ENCODE results near the gene DAPK1. TPM values are rescaled to one million over a fixed set of nuclear protein-coding genes. Genes with fewer than 3 reads are reported as not detected.

Gene DAPK1
- total RNA-seq, 8 experiments from 2014 or later, result 31.6 to 466 (median 50.0) TPM

- peaks cover 9 to 13% of the 10 kb centered on the region in 2 donors for H3K4me1 ChIP-seq (replicated peaks in 1 of 2)
- 0 to 19% (median 0%) methylated on average over 1 to 18 of the region's 25 CpGs; no CpG with 5 or more reads in 2 of the 10 experiments for WGBS, 10 experiments
- H3K4me3 ChIP-seq, result peak overlapping the region; percentile 48 to 56 (median 51)
- ATAC-seq (replicated peaks in 6 of 8), result peak; percentile 1 to 13 (median 4)
- in situ Hi-C loops (cut with MboI; ENCODE audit: low pct_unique_long_range_greater_than_20kb in 2 of 9, low sequenced_read_pairs in 9 of 9, unreplicated experiment in 9 of 9), result no loop called here
- peak overlapping the region; percentile 79 to 86 for H3K27ac ChIP-seq
Measured at GRCh38 chr9:87725356-87725899, 227.8 kb downstream of the DAPK1 start.

GRCh38 chr9:87725900-87726709, 228.4 kb downstream of the DAPK1 start, which contains the start of gene CTSL:
Gene CTSL (plus strand): TSS chr9:87726119. CDS start chr9:87727604, 1,485 bp downstream.
- H3K4me1 ChIP-seq (replicated peaks in 1 of 2), result peaks cover 9 to 13% of the 10 kb centered on the region in 2 donors
- peak within 1 kb of the TSS; percentile 48 to 56 (median 51) for H3K4me3 ChIP-seq
- in situ Hi-C loops (cut with MboI; ENCODE audit: low pct_unique_long_range_greater_than_20kb in 2 of 9, low sequenced_read_pairs in 9 of 9, unreplicated experiment in 9 of 9), result no loop called here
- ATAC-seq (replicated peaks in 6 of 8), result peak; percentile 83 to 92 (median 88)
- 0 to 3% (median 0%) methylated on average over 2 to 28 of the region's 67 CpGs; no CpG with 5 or more reads in 4 of the 10 experiments for WGBS, 10 experiments
- peak within 1 kb of the TSS; percentile 79 to 86 for H3K27ac ChIP-seq

DNA sequence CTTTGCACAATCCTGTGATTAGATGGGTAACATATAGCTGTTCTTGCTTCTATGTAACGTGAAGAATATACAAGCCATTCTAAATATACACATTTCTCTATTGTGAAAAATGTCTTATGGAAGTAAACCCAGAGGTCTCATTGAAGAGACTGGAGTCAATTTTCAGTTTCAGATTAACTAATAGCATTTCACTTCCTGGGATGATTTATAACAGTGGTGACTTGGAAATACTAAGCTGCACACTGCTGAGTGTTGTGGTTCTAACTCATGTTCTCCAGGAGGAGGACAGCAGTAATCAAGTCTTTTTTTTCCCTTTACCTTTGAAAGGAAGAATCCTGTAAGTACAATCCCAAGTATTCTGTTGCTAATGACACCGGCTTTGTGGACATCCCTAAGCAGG, 231.6 kb downstream of the DAPK1 start:
- H3K4me3 ChIP-seq, result no peak overlapping the region
- H3K4me1 ChIP-seq (replicated peaks in 1 of 2), result peaks cover 9 to 13% of the 10 kb centered on the region in 2 donors
- no peak for ATAC-seq (replicated peaks in 6 of 8)
- 75 to 100% (median 97%) methylated on average over 1 to 2 of the region's 2 CpGs; no CpG with 5 or more reads in 2 of the 10 experiments for WGBS, 10 experiments
- in situ Hi-C loops (cut with MboI; ENCODE audit: low pct_unique_long_range_greater_than_20kb in 2 of 9, low sequenced_read_pairs in 9 of 9, unreplicated experiment in 9 of 9), result no loop called here
- H3K27ac ChIP-seq, result no peak overlapping the region

DNA sequence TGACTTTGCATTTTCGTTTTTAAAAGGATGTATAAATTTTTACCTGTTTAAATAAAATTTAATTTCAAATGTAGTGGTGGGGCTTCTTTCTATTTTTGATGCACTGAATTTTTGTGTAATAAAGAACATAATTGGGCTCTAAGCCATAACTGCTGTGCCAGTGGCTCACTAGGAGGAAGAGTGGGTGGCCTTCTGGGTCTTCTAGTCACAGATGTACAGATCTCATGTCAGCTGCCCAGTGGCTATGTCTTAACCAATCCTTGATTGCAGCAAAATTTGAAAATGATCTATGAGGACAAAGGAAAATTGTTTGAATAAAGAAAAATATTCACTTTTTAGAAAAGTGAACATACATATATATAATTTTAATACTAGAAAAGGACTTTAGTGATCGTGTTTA, 233.7 kb downstream of the DAPK1 start:
- ATAC-seq (replicated peaks in 6 of 8), result no peak
- in situ Hi-C loops (cut with MboI; ENCODE audit: low pct_unique_long_range_greater_than_20kb in 2 of 9, low sequenced_read_pairs in 9 of 9, unreplicated experiment in 9 of 9), result no loop called here
- Histone ChIP-seq H3K27ac (no peak overlapping the region), H3K4me1 (replicated peaks in 1 of 2) (peaks cover 9 to 13% of the 10 kb centered on the region in 2 donors), H3K4me3 (no peak overlapping the region)
- 38 to 100% (median 80%) methylated on average over 1 to 2 of the region's 2 CpGs; no CpG with 5 or more reads in 1 of the 10 experiments for WGBS, 10 experiments

GRCh38 chr9:87732344-87732743, 234.7 kb downstream of the DAPK1 start:
- Histone ChIP-seq H3K27ac (no peak overlapping the region), H3K4me1 (replicated peaks in 1 of 2) (peaks cover 4 to 6% of the 10 kb centered on the region in 2 donors), H3K4me3 (no peak overlapping the region)
- ATAC-seq (replicated peaks in 6 of 8), result peak in 3 of 8 experiments; percentile 8 to 23 (median 13)
- WGBS, 10 experiments, result 50 to 89% (median 80%) methylated on average over 1 of the region's 1 CpG; no CpG with 5 or more reads in 5 of the 10 experiments
- in situ Hi-C loops (cut with MboI; ENCODE audit: low pct_unique_long_range_greater_than_20kb in 2 of 9, low sequenced_read_pairs in 9 of 9, unreplicated experiment in 9 of 9), result no loop called here

DNA sequence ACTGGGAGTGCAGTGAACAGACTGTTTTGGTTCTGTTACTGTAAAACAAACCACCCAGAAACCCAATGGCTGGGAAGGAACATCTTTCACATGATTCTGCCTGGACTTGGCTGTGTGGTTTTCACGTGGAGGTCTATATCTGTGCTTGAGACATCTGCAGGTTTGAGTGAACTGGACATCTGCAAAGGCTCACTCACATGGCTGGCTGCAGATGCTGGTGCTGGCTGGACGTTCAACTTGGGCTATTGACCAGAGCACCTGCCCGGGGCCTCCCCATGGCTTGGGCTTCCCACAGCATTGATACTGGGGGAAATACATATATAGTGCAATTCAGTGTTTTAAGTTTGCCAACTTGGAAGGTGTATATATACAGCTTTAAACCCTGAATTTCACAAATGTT, 235.1 kb downstream of the DAPK1 start:
- peaks cover under 1 to 2% of the 10 kb centered on the region in 2 donors for H3K4me1 ChIP-seq (replicated peaks in 1 of 2)
- no peak overlapping the region for H3K4me3 ChIP-seq
- WGBS, 10 experiments, result 80 to 100% (median 92%) methylated on average over 1 to 3 of the region's 3 CpGs; no CpG with 5 or more reads in 5 of the 10 experiments
- in situ Hi-C loops (cut with MboI; ENCODE audit: low pct_unique_long_range_greater_than_20kb in 2 of 9, low sequenced_read_pairs in 9 of 9, unreplicated experiment in 9 of 9), result no loop called here
- no peak overlapping the region for H3K27ac ChIP-seq
- ATAC-seq (replicated peaks in 6 of 8), result peak in 3 of 8 experiments; percentile 27 to 45 (median 31)

GRCh38 chr9:87733273-87734052, 235.8 kb downstream of the DAPK1 start:
- peak in 3 of 8 experiments; percentile 13 to 51 (median 14) for ATAC-seq (replicated peaks in 6 of 8)
- Histone ChIP-seq H3K4me1 (replicated peaks in 1 of 2) (no peaks in the 10 kb centered on the region), H3K4me3 (no peak overlapping the region), H3K27ac (no peak overlapping the region)
- 33 to 100% (median 85%) methylated on average over 1 to 5 of the region's 7 CpGs; no CpG with 5 or more reads in 2 of the 10 experiments for WGBS, 10 experiments
- in situ Hi-C loops (cut with MboI; ENCODE audit: low pct_unique_long_range_greater_than_20kb in 2 of 9, low sequenced_read_pairs in 9 of 9, unreplicated experiment in 9 of 9), result no loop called here

DNA sequence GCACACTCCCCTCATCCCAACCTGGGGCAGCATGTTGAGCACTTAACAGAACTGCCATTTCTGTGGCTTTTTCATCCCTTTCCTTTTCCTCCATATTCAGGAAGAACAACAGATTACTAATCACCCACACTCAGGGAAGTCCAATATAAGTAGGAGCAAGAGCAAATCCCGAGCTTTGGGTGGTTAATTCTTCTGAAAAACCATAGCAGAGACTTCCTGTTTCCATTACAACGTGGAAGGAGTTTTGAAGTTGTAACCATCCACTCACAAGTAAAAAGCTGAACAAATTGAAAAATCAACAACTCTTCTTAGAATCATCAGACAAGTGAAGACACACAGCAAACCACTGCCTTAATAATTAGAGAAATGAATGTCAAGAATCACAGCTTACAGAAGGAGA, 236.4 kb downstream of the DAPK1 start:
- 0 to 86% (median 54%) methylated on average over 1 to 2 of the region's 2 CpGs; no CpG with 5 or more reads in 4 of the 10 experiments for WGBS, 10 experiments
- H3K4me3 ChIP-seq, result no peak overlapping the region
- in situ Hi-C loops (cut with MboI; ENCODE audit: low pct_unique_long_range_greater_than_20kb in 2 of 9, low sequenced_read_pairs in 9 of 9, unreplicated experiment in 9 of 9), result no loop called here
- no peaks in the 10 kb centered on the region for H3K4me1 ChIP-seq (replicated peaks in 1 of 2)
- no peak for ATAC-seq (replicated peaks in 6 of 8)
- no peak overlapping the region for H3K27ac ChIP-seq

DNA sequence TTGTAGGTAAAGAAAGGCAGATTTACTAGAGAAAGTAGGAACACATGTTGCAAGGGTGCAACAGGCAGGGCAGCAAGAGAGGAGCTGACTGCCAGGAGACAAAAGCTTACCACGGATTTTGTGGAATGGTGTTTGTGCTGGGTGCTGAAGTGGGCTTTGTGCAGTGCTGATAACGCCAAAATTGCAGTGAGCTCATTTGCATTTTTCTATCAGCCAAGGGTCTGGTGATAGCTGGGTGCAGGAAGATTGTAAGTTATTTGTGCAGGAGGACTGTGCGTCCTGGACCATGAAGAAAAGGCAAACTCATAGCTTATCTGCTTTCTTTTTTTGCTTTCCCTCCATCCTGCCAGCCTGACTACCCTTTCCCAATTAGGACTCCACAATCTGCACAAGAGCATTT, 241.9 kb downstream of the DAPK1 start:
- WGBS, 10 experiments, result 65 to 100% (median 85%) methylated on average over 1 to 3 of the region's 3 CpGs; no CpG with 5 or more reads in 3 of the 10 experiments
- Histone ChIP-seq H3K27ac (no peak overlapping the region), H3K4me3 (no peak overlapping the region), H3K4me1 (replicated peaks in 1 of 2) (no peaks in the 10 kb centered on the region)
- ATAC-seq (replicated peaks in 6 of 8), result no peak
- in situ Hi-C loops (cut with MboI; ENCODE audit: low pct_unique_long_range_greater_than_20kb in 2 of 9, low sequenced_read_pairs in 9 of 9, unreplicated experiment in 9 of 9), result no loop called here

DNA sequence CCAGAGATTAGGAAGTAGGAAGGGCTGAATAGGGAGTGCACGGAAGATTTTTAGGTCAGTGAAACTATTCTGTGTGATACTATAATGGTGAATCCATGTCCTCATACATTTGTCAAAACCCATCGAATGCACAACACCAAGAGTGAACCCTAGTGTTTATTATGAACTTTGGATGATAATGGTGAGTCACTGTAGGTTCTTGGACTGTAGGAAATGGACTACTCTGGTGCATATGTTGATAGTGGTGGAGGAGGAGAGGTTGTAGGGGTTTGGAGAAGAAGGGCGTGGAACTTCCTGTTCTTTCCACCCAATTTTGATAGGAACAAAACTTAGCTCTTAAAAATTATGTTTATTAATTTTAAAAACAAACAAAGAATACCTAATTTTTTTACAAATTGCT, 242.5 kb downstream of the DAPK1 start:
- H3K4me1 ChIP-seq (replicated peaks in 1 of 2), result no peaks in the 10 kb centered on the region
- H3K27ac ChIP-seq, result no peak overlapping the region
- WGBS, 10 experiments, result 18 to 100% (median 63%) methylated on average over 1 to 3 of the region's 3 CpGs; no CpG with 5 or more reads in 1 of the 10 experiments
- in situ Hi-C loops (cut with MboI; ENCODE audit: low pct_unique_long_range_greater_than_20kb in 2 of 9, low sequenced_read_pairs in 9 of 9, unreplicated experiment in 9 of 9), result no loop called here
- H3K4me3 ChIP-seq, result no peak overlapping the region
- peak in 2 of 8 experiments; percentile 40 to 45 for ATAC-seq (replicated peaks in 6 of 8)

GRCh38 chr9:87741326-87741725, 243.7 kb downstream of the DAPK1 start:
- no peak for ATAC-seq (replicated peaks in 6 of 8)
- 21 to 85% (median 63%) methylated on average over 1 to 4 of the region's 4 CpGs for WGBS, 10 experiments
- Histone ChIP-seq H3K4me3 (no peak overlapping the region), H3K27ac (no peak overlapping the region), H3K4me1 (replicated peaks in 1 of 2) (no peaks in the 10 kb centered on the region)
- in situ Hi-C loops (cut with MboI; ENCODE audit: low pct_unique_long_range_greater_than_20kb in 2 of 9, low sequenced_read_pairs in 9 of 9, unreplicated experiment in 9 of 9), result no loop called here

- in situ Hi-C loops (cut with MboI; ENCODE audit: low pct_unique_long_range_greater_than_20kb in 2 of 9, low sequenced_read_pairs in 9 of 9, unreplicated experiment in 9 of 9), result no loop called here
- Histone ChIP-seq H3K4me1 (replicated peaks in 1 of 2) (no peaks in the 10 kb centered on the region), H3K27ac (no peak overlapping the region), H3K4me3 (no peak overlapping the region)
- ATAC-seq (replicated peaks in 6 of 8), result no peak
- WGBS, 10 experiments, result 13 to 80% (median 60%) methylated on average over 1 to 5 of the region's 5 CpGs; no CpG with 5 or more reads in 1 of the 10 experiments
Measured at GRCh38 chr9:87741891-87742290, 244.2 kb downstream of the DAPK1 start.

All from motor neuron (in vitro differentiated cells).